K562 (cell line): Measurements from ENCODE around the gene APOL3. TPM values are rescaled to one million over a fixed set of nuclear protein-coding genes. Genes with fewer than 3 reads are reported as not detected.

Experiments used
- CTBP1 ChIP-seq: fragments of 450-650 bp; IDR thresholded peaks from 2 replicates; pipeline ENCODE4 v1.6.1; 2016; ENCODE audit warnings: borderline replicate concordance
- YY1 ChIP-seq, 3 experiments: IDR thresholded peaks; 2 replicates each; pipeline ENCODE4 v1.6.1; 2011; ENCODE audit warnings: low read length in 2 of 3, mild to moderate bottlenecking in 2 of 3, moderate library complexity in 2 of 3, borderline replicate concordance in 1 of 3, control low read depth in 1 of 3, low read depth in 1 of 3; ENCODE audit not compliant: insufficient read depth in 3 of 3, insufficient replicate concordance in 2 of 3, control insufficient read depth in 1 of 3, insufficient read length in 1 of 3; ENCODE audit errors: extremely low read depth in 1 of 3
- ZBTB17 ChIP-seq: fragments of 450-650 bp; formaldehyde crosslinking; IDR thresholded peaks from 2 replicates; pipeline ENCODE4 v1.4.0; 2020; ENCODE audit warnings: mild to moderate bottlenecking
- ZNF589 ChIP-seq: fragments of 200-800 bp; sonication (Bioruptor generic); IDR thresholded peaks from 2 replicates; pipeline ENCODE4 v1.6.1; 2016; ENCODE audit warnings: low read depth, missing genetic modification characterization, missing compliant biosample characterization
- polyA plus RNA-seq, 8 experiments: library from polyadenylated mRNA; depleted of rRNA in 4 of 8; stranded (reverse) in 5 of 8; unstranded in 3 of 8; fragments of >200 nt; fragmentation: Nextera tagmentation in 2 of 8; fragmentation: Illumina TruSeq in 1 of 8; extraction: Ambion mirVana in 2 of 8; extraction: Trizol in 1 of 8; gene quantifications; 2 replicates each; pipeline versions ENCODE4 v1.2.1 to v1.2.3, GENCODE V29; 2011 to 2014; ENCODE audit warnings: inconsistent platforms in 1 of 8, missing spikeins in 1 of 8
- total RNA-seq, 7 experiments: library from RNA; depleted of rRNA in 6 of 7; stranded (reverse); fragments of >200 nt in 6 of 7; fragmentation: Illumina TruSeq in 2 of 7; extraction: Trizol in 2 of 7; gene quantifications; 2 replicates each; pipeline versions ENCODE4 v1.2.1 to v1.2.3, GENCODE V29; 2011 to 2021; ENCODE audit warnings: low replicate concordance in 1 of 7
- TF ChIP-seq, protein P1 (sequence below), 2 experiments: fragments of 450-650 bp; IDR thresholded peaks; 2 replicates each; pipeline ENCODE4 v1.6.1; 2016; ENCODE audit warnings: mild to moderate bottlenecking in 2 of 2, borderline replicate concordance in 1 of 2, low read depth in 1 of 2, moderate library complexity in 1 of 2

APOL3 gene
- total and polyA plus RNA-seq, 9 of the 15 experiments (the other 6 are each of a cell fraction or from before 2014, with no cell fraction given) = 0.25 to 1.1 (median 0.56) TPM; not detected in 1

DNA sequence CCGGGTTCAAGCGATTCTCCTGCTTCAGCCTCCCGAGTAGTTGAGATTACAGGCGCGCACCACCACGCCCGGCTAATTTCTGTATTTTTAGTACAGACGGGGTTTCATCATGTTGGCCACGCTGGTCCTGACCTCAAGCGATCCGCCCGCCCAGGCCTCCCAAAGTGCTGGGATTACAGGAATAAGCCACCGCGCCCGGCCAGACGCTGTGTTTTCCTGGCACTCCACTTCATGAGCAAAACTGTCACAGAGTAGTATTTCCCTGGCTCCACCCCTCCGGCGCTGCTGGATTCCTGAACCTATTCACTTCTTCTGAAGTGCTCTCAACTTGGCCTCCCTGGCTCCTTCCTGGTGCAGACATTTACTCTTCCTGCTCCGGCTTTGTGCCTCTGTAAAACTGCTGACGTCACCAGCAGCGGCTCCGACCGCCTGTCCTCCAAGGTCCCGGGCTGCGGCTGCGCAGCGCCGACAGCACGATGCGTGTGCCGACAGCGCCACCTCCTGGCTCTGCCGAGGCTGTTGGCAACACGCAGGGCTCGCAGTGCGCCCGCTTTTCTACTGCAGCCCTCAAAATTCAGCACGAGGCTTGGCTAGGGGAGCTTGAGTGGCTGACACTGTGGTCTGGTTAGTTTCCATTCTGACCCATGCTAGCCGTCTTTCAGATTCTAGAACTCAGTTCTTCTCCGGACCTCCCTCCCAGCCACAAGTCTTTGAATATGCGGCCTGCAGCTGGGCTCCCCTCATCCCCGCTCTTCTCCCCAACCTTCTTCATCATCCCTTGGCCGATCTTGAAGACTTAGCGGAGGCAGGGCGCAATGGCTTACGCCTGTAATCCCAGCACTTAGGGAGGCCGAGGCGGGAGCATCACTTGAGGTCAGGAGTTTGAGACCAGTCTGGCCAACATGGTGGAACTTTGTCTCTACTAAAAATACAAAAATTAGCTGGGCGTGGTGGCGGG lies 36.6 kb downstream of the APOL3 start (continued):
- TF ChIP-seq, protein P1, sequence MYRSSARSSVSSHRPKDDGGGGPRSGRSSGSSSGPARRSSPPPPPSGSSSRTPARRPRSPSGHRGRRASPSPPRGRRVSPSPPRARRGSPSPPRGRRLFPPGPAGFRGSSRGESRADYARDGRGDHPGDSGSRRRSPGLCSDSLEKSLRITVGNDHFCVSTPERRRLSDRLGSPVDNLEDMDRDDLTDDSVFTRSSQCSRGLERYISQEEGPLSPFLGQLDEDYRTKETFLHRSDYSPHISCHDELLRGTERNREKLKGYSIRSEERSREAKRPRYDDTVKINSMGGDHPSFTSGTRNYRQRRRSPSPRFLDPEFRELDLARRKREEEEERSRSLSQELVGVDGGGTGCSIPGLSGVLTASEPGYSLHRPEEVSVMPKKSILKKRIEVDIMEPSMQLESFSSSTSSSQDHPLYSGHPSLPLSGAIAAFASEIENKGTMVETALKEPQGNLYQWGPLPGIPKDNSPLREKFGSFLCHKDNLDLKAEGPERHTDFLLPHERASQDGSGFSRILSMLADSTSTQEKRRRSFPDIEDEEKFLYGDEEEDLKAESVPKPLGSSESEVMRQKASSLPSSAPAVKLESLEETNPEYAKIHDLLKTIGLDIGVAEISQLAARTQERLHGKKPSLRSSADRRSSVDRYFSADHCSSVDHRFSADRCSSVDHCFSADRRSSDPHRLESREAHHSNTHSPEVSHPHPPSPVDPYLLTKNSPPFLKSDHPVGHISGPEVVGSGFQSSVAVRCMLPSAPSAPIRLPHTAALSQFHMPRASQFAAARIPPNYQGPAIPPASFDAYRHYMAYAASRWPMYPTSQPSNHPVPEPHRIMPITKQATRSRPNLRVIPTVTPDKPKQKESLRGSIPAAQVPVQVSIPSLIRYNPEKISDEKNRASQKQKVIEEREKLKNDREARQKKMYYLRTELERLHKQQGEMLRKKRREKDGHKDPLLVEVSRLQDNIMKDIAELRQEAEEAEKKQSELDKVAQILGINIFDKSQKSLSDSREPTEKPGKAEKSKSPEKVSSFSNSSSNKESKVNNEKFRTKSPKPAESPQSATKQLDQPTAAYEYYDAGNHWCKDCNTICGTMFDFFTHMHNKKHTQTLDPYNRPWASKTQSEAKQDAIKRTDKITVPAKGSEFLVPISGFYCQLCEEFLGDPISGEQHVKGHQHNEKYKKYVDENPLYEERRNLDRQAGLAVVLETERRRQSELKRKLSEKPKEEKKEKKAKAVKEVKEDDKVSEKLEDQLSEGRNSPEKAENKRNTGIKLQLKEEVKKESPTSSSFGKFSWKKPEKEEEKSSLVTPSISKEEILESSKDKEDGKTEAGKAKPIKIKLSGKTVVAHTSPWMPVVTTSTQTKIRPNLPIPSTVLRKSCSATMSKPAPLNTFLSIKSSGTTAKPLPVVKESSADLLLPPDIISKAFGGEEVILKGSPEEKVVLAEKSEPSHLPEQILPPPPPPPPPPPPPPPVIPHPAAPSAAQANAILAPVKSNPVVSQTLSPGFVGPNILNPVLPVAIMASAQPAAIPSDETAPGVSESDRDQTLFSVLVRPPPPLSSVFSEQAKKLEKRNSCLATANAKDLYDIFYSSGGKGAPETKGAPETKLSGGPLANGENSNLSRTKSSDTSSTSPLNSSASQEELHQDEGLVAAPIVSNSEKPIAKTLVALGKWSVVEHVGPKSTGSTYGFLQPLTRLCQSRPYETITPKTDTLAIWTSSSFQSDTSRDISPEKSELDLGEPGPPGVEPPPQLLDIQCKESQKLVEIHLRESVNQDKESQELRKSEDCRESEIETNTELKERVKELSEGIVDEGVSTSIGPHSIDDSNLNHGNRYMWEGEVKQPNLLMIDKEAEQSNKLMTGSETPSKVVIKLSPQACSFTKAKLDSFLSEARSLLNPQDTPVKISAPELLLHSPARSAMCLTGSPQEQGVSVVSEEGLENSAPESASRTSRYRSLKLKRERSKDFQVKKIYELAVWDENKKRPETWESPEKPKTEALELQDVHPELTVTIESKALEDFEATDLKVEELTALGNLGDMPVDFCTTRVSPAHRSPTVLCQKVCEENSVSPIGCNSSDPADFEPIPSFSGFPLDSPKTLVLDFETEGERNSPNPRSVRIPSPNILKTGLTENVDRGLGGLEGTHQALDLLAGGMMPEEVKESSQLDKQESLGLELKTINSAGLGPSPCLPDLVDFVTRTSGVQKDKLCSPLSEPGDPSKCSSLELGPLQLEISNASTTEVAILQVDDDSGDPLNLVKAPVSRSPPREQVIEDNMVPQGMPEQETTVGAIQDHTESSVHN (IDR thresholded peaks at IDR 0.05; ENCODE audit: borderline replicate concordance in 1 of 2, low read depth in 1 of 2) = no peak
- no peak for TF ChIP-seq ZNF589 (CRISPR knock-in tag)
- peak; percentile 36; the same call in 1 of the 2 replicates for TF ChIP-seq CTBP1
- TF ChIP-seq YY1 (IDR thresholded peaks at IDR 0.05; ENCODE audit: borderline replicate concordance in 1 of 3, control insufficient read depth in 1 of 3, extremely low read depth in 1 of 3, insufficient read depth in 3 of 3, insufficient read length in 1 of 3, insufficient replicate concordance in 2 of 3, low read depth in 1 of 3, low read length in 2 of 3) = peak in 2 of 3 experiments; percentile 29 to 42
- TF ChIP-seq ZBTB17 (CRISPR knock-in tag) = no peak
